ENCODE results near the gene KDR. TPM values are rescaled to one million over a fixed set of nuclear protein-coding genes. Genes with fewer than 3 reads are reported as not detected.

Gene KDR
- total RNA-seq, 1 experiment from 2014 or later, result 0.09 TPM

DNA sequence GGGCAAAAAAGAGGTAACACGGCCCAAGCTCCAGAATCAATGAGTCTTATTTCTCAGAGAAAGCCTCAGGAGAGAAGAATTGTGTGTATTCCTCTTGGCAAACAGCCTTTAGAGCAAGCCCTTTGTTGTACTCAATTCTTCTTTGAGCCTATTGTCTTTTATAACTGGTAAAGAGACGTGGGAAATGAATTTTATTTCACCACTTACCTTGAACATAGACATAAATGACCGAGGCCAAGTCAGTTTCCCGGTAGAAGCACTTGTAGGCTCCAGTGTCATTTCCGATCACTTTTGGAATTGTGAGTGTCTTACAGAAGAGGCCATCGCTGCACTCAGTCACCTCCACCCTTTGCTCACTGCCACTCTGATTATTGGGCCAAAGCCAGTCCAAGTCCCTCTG is 7.0 kb downstream of the KDR start:
- Histone ChIP-seq H3K9me3 (ENCODE audit: insufficient read depth, low read depth) (no peaks in the 10 kb centered on the region), H3K4me2 (no peak overlapping the region), H4K20me1 (ENCODE audit: insufficient read depth) (no peaks in the 10 kb centered on the region), H2AFZ (no peak overlapping the region), H3K4me3 (no peak overlapping the region), H3F3A (ENCODE audit: insufficient read depth, low read depth) (no peaks in the 10 kb centered on the region), H3K27ac (no peak overlapping the region), H3K36me3 (ENCODE audit: low read depth) (no peaks in the 10 kb centered on the region), H3K9me2 (ENCODE audit: insufficient read depth) (no peaks in the 10 kb centered on the region), H3K4me1 (replicated peaks; ENCODE audit: insufficient read depth) (no peaks in the 10 kb centered on the region), H3K79me2 (ENCODE audit: low read depth) (no peaks in the 10 kb centered on the region), H3K27me3 (ENCODE audit: insufficient read depth, low read depth) (no peaks in the 10 kb centered on the region)
- ChIA-PET POLR2A (ENCODE audit: unreplicated experiment) (no interaction called here), CTCF (no interaction called here)
- intact Hi-C loops (cut with micrococcal nuclease; ENCODE audit: unreplicated experiment), result no loop called here
- no TSS peak for BruUV-seq (replicated peaks)
- no peak for DNase-seq
- TF ChIP-seq, protein P1, sequence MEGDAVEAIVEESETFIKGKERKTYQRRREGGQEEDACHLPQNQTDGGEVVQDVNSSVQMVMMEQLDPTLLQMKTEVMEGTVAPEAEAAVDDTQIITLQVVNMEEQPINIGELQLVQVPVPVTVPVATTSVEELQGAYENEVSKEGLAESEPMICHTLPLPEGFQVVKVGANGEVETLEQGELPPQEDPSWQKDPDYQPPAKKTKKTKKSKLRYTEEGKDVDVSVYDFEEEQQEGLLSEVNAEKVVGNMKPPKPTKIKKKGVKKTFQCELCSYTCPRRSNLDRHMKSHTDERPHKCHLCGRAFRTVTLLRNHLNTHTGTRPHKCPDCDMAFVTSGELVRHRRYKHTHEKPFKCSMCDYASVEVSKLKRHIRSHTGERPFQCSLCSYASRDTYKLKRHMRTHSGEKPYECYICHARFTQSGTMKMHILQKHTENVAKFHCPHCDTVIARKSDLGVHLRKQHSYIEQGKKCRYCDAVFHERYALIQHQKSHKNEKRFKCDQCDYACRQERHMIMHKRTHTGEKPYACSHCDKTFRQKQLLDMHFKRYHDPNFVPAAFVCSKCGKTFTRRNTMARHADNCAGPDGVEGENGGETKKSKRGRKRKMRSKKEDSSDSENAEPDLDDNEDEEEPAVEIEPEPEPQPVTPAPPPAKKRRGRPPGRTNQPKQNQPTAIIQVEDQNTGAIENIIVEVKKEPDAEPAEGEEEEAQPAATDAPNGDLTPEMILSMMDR (conservative IDR thresholded peaks at IDR 0.05), result no peak
- TF ChIP-seq EZH2 (IDR thresholded peaks at IDR 0.05; ENCODE audit: low read depth), result no peak

GRCh38 chr4:55117511-55117910 is 7.9 kb downstream of the KDR start:
- H3K4me3 ChIP-seq, result no peak overlapping the region
- no peaks in the 10 kb centered on the region for H3F3A ChIP-seq (ENCODE audit: insufficient read depth, low read depth)
- BruUV-seq (replicated peaks), result no TSS peak
- H3K4me1 ChIP-seq (replicated peaks; ENCODE audit: insufficient read depth), result no peaks in the 10 kb centered on the region
- no peak overlapping the region for H2AFZ ChIP-seq
- no peaks in the 10 kb centered on the region for H3K36me3 ChIP-seq (ENCODE audit: low read depth)
- TF ChIP-seq EZH2 (IDR thresholded peaks at IDR 0.05; ENCODE audit: low read depth), result no peak
- TF ChIP-seq, protein P1 (conservative IDR thresholded peaks at IDR 0.05), result no peak
- no peak overlapping the region for H3K4me2 ChIP-seq
- no peaks in the 10 kb centered on the region for H3K9me3 ChIP-seq (ENCODE audit: insufficient read depth, low read depth)
- ChIA-PET CTCF (no interaction called here), POLR2A (ENCODE audit: unreplicated experiment) (no interaction called here)
- intact Hi-C loops (cut with micrococcal nuclease; ENCODE audit: unreplicated experiment), result no loop called here
- H3K27ac ChIP-seq, result no peak overlapping the region
- H4K20me1 ChIP-seq (ENCODE audit: insufficient read depth), result no peaks in the 10 kb centered on the region
- H3K9me2 ChIP-seq (ENCODE audit: insufficient read depth), result no peaks in the 10 kb centered on the region
- H3K79me2 ChIP-seq (ENCODE audit: low read depth), result no peaks in the 10 kb centered on the region
- no peaks in the 10 kb centered on the region for H3K27me3 ChIP-seq (ENCODE audit: insufficient read depth, low read depth)
- no peak for DNase-seq

DNA sequence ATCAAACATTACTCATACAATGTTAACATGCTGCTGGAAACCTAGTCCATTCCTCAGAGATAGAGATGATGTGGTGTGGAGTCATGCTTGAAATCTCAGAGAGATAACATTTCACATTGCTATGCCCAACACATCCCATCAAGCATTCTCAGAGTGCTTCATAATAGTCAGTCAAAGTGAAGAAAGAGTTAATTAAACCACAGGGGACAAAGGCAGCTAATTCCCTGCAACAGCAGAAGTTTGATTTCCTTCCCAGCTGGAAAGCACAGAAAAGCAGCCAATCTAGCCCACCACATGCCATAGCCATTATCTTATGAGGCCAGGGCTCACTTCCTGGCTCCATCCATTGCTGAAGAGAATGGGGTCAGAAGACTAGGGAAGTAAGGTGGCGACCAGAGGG is 8.9 kb downstream of the KDR start:
- no peaks in the 10 kb centered on the region for H3K9me3 ChIP-seq (ENCODE audit: insufficient read depth, low read depth)
- POLR2A ChIA-PET (ENCODE audit: unreplicated experiment), result no interaction called here
- no peak overlapping the region for H3K27ac ChIP-seq
- H3K36me3 ChIP-seq (ENCODE audit: low read depth), result no peaks in the 10 kb centered on the region
- H3K9me2 ChIP-seq (ENCODE audit: insufficient read depth), result no peaks in the 10 kb centered on the region
- no peaks in the 10 kb centered on the region for H3K27me3 ChIP-seq (ENCODE audit: insufficient read depth, low read depth)
- H3K4me1 ChIP-seq (replicated peaks; ENCODE audit: insufficient read depth), result no peaks in the 10 kb centered on the region
- no peaks in the 10 kb centered on the region for H3K79me2 ChIP-seq (ENCODE audit: low read depth)
- no peak overlapping the region for H3K4me2 ChIP-seq
- no peak for DNase-seq
- no peak overlapping the region for H2AFZ ChIP-seq
- intact Hi-C loops (cut with micrococcal nuclease; ENCODE audit: unreplicated experiment), result no loop called here
- H3F3A ChIP-seq (ENCODE audit: insufficient read depth, low read depth), result no peaks in the 10 kb centered on the region
- TF ChIP-seq EZH2 (IDR thresholded peaks at IDR 0.05; ENCODE audit: low read depth), result no peak
- TF ChIP-seq, protein P1 (conservative IDR thresholded peaks at IDR 0.05), result no peak
- CTCF ChIA-PET, result interaction anchor here (0.7 kb wide), 1 partner anchor 21 kb away, joined by 5 read pairs; no protein-coding TSS in a partner anchor
- H3K4me3 ChIP-seq, result no peak overlapping the region
- no TSS peak for BruUV-seq (replicated peaks)
- no peaks in the 10 kb centered on the region for H4K20me1 ChIP-seq (ENCODE audit: insufficient read depth)
